Tibial nerve (tissue), 4 donors: ENCODE results near the gene FXYD3.

Source experiments
- EP300 ChIP-seq, 2 donors: sonication (generic); formaldehyde crosslinking; IDR thresholded peaks; one replicate each; pipeline ENCODE4 v1.6.1; 2017; ENCODE audit warnings: antibody characterized with exemption in 2 of 2, mild to moderate bottlenecking in 1 of 2
- POLR2A ChIP-seq, 2 donors: fragments of 450-650 bp; IDR thresholded peaks; one replicate each; pipeline ENCODE4 v1.6.1; 2017; ENCODE audit warnings: antibody characterized with exemption in 2 of 2, mild to moderate bottlenecking in 2 of 2, moderate library complexity in 2 of 2
- TF ChIP-seq, protein P1 (sequence below), 5 experiments: fragments of 200-600 bp in 3 of 5; fragments of 450-650 bp in 2 of 5; sonication (generic) in 3 of 5; IDR thresholded peaks; one replicate each; pipeline ENCODE4 v1.5.1; 2016 to 2019; ENCODE audit warnings: antibody characterized with exemption in 5 of 5, mild to moderate bottlenecking in 3 of 5, moderate library complexity in 2 of 5

DNA sequence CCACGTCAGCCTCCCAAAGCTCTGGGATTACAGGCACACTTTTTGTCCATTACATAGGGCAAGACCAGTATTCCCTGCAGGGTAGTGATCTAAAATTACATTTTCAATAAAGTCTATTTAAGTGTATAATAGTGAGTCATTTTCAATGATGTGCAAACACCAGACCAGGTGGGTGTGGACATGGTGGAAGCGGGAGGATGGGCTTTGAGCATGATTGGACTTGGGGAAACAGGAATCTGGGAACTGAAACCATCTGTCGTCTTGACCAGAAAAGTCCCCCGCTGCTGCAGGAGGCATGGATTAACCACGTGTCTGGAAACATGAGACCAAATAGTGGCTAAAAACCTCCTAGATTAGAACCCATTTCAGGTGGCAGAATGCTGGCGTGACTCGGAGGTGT is 4.9 kb downstream of the FXYD3 start:
- TF ChIP-seq, protein P1, sequence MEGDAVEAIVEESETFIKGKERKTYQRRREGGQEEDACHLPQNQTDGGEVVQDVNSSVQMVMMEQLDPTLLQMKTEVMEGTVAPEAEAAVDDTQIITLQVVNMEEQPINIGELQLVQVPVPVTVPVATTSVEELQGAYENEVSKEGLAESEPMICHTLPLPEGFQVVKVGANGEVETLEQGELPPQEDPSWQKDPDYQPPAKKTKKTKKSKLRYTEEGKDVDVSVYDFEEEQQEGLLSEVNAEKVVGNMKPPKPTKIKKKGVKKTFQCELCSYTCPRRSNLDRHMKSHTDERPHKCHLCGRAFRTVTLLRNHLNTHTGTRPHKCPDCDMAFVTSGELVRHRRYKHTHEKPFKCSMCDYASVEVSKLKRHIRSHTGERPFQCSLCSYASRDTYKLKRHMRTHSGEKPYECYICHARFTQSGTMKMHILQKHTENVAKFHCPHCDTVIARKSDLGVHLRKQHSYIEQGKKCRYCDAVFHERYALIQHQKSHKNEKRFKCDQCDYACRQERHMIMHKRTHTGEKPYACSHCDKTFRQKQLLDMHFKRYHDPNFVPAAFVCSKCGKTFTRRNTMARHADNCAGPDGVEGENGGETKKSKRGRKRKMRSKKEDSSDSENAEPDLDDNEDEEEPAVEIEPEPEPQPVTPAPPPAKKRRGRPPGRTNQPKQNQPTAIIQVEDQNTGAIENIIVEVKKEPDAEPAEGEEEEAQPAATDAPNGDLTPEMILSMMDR (IDR thresholded peaks at IDR 0.05), result no peak
- TF ChIP-seq POLR2A (IDR thresholded peaks at IDR 0.05) (peak in 1 of 2 donors; percentile 18), EP300 (IDR thresholded peaks at IDR 0.05) (peak in 1 of 2 donors; percentile 70)
